ENCODE data around the gene UBXN1.
"Not testable (repeated sequence)": the region's sequence is repeated elsewhere in the genome, so short reads cannot be mapped to it uniquely, and the experiment has no call there.

Gene UBXN1

DNA sequence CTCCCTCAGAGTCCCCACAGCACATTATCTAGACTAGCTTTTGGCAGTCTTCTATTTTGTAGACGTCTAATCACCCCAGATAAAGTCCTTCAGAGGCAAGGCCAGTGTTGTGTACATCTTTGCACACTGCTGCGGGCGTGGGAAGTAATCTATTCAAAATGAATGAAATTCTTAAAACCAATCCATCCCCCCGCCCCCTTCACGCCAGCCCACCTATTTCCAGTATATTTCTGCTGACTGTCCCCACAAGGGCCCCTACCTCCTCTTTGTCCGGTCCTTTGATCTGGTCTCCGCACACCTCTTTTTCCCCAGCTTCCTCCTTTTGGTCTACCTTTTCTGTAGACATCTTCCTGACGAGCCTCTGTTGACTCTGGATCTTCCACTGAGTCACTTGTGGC is 28.0 kb upstream of the UBXN1 start:
- H3K36me3 ChIP-seq (ENCODE audit: control insufficient read depth, low read depth, low read length) = peaks cover 9% of the 10 kb centered on the region
- peak overlapping the region; percentile 28 for H3K27ac ChIP-seq (ENCODE audit: low read length)
- H3K4me3 ChIP-seq (ENCODE audit: low read length) = peak overlapping the region; percentile 87
- H3K4me1 ChIP-seq (ENCODE audit: control insufficient read depth, low read depth, low read length) = peaks cover 26% of the 10 kb centered on the region
- H3K27me3 ChIP-seq (ENCODE audit: control insufficient read depth, insufficient read depth, low read length) = no peaks in the 10 kb centered on the region
- no peaks in the 10 kb centered on the region for H3K9me3 ChIP-seq (ENCODE audit: control insufficient read depth, low read depth, low read length)
- H3K9ac ChIP-seq (ENCODE audit: low read length) = peak overlapping the region; percentile 78

DNA sequence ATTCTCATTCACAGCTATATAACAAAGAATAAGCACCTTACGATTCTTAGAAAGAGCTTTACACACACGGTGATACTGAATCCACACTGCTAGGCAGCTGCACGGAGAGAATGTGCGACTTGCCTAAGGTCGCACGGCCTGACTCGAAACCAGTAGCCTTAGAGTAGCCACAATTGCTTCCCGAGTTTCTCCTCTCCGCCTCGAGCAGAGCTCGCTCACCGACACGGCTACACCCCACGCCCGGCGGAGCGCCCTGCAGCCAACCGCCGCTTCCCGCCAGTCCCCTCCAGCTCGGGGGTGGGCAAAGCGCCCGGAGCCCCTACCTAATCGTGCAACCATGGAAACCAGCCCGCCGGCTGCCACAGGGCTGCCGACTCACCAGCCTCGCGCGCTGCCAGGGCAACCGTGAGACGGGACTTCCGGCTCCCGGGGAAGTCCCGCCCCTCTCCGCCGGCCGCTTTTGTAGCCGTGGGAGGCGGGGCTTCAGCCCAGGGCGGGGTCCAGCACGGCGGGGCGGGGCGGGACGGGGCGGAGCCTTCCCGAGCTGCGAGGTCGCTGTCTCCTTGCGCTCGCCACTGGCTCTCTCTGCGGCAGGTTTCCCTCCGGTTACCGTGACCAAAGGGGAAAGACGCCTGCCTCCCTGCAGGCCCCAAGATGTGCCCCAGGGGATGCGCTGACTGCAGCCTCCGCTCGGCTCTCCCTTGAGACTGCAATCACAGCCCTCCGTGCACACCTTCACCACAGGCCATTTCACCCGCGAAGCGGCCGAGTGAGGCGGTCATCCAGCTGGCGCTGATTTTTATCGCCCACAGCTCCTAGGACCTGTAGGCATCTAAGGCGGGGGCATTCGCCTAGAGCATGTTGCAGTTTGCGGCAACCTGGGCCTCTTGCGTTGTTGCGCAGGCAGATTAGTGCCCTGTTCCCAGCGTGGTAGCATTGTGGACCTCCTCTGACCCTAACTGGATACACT is 27.3 kb upstream of the UBXN1 start:
- H3K36me3 ChIP-seq (ENCODE audit: control insufficient read depth, low read depth, low read length) = peaks cover 6% of the 10 kb centered on the region

DNA sequence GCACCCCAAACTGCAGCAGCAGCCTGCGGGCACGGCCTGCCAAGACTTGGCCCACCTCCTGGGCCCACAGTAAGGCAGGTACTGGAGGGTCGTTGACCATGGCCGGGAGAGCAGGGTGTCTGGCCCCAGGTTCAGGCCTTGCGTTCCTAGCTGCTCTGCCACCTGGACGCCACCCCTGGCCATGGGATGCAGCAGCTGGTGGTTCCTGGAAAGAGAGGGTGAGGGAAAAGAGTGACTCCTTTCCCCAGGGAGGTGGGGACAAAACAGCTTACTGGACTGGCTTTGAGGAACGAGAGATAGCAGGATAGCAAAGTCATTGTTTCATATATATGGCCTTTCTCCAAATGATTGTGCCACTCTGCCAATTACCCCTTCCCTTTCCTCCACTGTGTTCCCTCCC is 26.5 kb upstream of the UBXN1 start:
- H3K27ac ChIP-seq (ENCODE audit: low read length) = peak overlapping the region; percentile 66
- H3K9ac ChIP-seq (ENCODE audit: low read length) = peak overlapping the region; percentile 78
- H3K4me3 ChIP-seq (ENCODE audit: low read length) = peak overlapping the region; percentile 87

More for the DNA sequence above, 27.3 kb upstream of the UBXN1 start:
- Histone ChIP-seq H3K27ac (ENCODE audit: low read length) (peak overlapping the region; percentile 66), H3K9ac (ENCODE audit: low read length) (peak overlapping the region; percentile 78), H3K27me3 (ENCODE audit: control insufficient read depth, insufficient read depth, low read length) (no peaks in the 10 kb centered on the region), H3K4me1 (ENCODE audit: control insufficient read depth, low read depth, low read length) (peaks cover 26% of the 10 kb centered on the region), H3K9me3 (ENCODE audit: control insufficient read depth, low read depth, low read length) (no peaks in the 10 kb centered on the region), H3K4me3 (ENCODE audit: low read length) (peak overlapping the region; percentile 87)

GRCh38 chr11:62703921-62704320 is 25.0 kb upstream of the UBXN1 start:
- not testable (repeated sequence) for H3K4me3 ChIP-seq (ENCODE audit: low read length); H3K27ac ChIP-seq (ENCODE audit: low read length); H3K36me3 ChIP-seq (ENCODE audit: control insufficient read depth, low read depth, low read length); H3K27me3 ChIP-seq (ENCODE audit: control insufficient read depth, insufficient read depth, low read length); H3K9ac ChIP-seq (ENCODE audit: low read length); H3K9me3 ChIP-seq (ENCODE audit: control insufficient read depth, low read depth, low read length)
- peaks cover 17% of the 10 kb centered on the region for H3K4me1 ChIP-seq (ENCODE audit: control insufficient read depth, low read depth, low read length)

More for the DNA sequence above, 26.5 kb upstream of the UBXN1 start:
- no peaks in the 10 kb centered on the region for H3K27me3 ChIP-seq (ENCODE audit: control insufficient read depth, insufficient read depth, low read length)
- peaks cover 23% of the 10 kb centered on the region for H3K4me1 ChIP-seq (ENCODE audit: control insufficient read depth, low read depth, low read length)
- no peaks in the 10 kb centered on the region for H3K9me3 ChIP-seq (ENCODE audit: control insufficient read depth, low read depth, low read length)
- peaks cover 6% of the 10 kb centered on the region for H3K36me3 ChIP-seq (ENCODE audit: control insufficient read depth, low read depth, low read length)

GRCh38 chr11:62702246-62702645 is 23.4 kb upstream of the UBXN1 start:
- H3K27ac ChIP-seq (ENCODE audit: low read length) = no peak overlapping the region
- no peak overlapping the region for H3K4me3 ChIP-seq (ENCODE audit: low read length)
- H3K9ac ChIP-seq (ENCODE audit: low read length) = no peak overlapping the region
- H3K27me3 ChIP-seq (ENCODE audit: control insufficient read depth, insufficient read depth, low read length) = no peaks in the 10 kb centered on the region
- H3K4me1 ChIP-seq (ENCODE audit: control insufficient read depth, low read depth, low read length) = peaks cover 6% of the 10 kb centered on the region
- H3K9me3 ChIP-seq (ENCODE audit: control insufficient read depth, low read depth, low read length) = no peaks in the 10 kb centered on the region
- peaks cover 8% of the 10 kb centered on the region for H3K36me3 ChIP-seq (ENCODE audit: control insufficient read depth, low read depth, low read length)

DNA sequence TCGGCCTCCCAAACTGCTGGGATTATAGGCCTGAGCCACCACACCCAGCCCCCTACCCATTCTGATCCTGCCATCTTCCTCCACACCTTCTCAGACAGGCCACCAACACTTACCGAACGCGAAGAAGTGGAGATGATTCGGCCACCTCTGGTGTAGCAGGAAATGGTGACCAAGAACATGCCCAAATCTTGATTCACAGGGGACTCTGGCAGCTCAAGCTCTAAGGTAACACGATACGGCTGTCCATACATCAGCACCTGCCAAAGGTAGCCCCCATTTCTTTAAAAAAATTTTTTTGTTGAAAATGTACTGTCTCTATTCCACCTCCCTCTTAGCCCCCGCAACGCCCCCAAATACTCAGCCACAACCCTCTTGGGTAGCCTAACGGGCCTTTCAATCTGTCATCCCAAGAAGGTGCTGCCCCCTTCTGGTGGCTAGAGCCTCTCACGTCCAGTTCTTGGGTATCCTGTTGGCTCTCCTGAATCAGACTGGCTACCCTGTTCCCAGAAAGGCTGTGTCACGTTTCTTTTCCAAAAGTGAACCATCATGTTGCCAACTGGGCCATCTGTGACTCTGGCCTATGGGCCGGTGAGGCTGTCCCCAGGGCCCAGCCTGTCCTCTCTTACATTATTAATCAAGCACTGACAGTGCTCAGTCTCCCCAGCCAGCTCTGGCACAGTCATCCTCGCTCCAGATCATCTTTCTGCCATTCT is 15.7 kb upstream of the UBXN1 start:
- Histone ChIP-seq H3K36me3 (ENCODE audit: control insufficient read depth, low read depth, low read length) (peaks cover 28% of the 10 kb centered on the region), H3K9ac (ENCODE audit: low read length) (no peak overlapping the region), H3K27ac (ENCODE audit: low read length) (no peak overlapping the region)

GRCh38 chr11:62693624-62694023 is 14.8 kb upstream of the UBXN1 start:
- peaks cover 28% of the 10 kb centered on the region for H3K36me3 ChIP-seq (ENCODE audit: control insufficient read depth, low read depth, low read length)
- not testable (repeated sequence) for H3K9ac ChIP-seq (ENCODE audit: low read length); H3K9me3 ChIP-seq (ENCODE audit: control insufficient read depth, low read depth, low read length); H3K27me3 ChIP-seq (ENCODE audit: control insufficient read depth, insufficient read depth, low read length); H3K4me3 ChIP-seq (ENCODE audit: low read length); H3K27ac ChIP-seq (ENCODE audit: low read length); H3K4me1 ChIP-seq (ENCODE audit: control insufficient read depth, low read depth, low read length)

More for the DNA sequence above, 15.7 kb upstream of the UBXN1 start:
- no peaks in the 10 kb centered on the region for H3K27me3 ChIP-seq (ENCODE audit: control insufficient read depth, insufficient read depth, low read length)
- no peak overlapping the region for H3K4me3 ChIP-seq (ENCODE audit: low read length)
- H3K4me1 ChIP-seq (ENCODE audit: control insufficient read depth, low read depth, low read length) = no peaks in the 10 kb centered on the region
- no peaks in the 10 kb centered on the region for H3K9me3 ChIP-seq (ENCODE audit: control insufficient read depth, low read depth, low read length)

DNA sequence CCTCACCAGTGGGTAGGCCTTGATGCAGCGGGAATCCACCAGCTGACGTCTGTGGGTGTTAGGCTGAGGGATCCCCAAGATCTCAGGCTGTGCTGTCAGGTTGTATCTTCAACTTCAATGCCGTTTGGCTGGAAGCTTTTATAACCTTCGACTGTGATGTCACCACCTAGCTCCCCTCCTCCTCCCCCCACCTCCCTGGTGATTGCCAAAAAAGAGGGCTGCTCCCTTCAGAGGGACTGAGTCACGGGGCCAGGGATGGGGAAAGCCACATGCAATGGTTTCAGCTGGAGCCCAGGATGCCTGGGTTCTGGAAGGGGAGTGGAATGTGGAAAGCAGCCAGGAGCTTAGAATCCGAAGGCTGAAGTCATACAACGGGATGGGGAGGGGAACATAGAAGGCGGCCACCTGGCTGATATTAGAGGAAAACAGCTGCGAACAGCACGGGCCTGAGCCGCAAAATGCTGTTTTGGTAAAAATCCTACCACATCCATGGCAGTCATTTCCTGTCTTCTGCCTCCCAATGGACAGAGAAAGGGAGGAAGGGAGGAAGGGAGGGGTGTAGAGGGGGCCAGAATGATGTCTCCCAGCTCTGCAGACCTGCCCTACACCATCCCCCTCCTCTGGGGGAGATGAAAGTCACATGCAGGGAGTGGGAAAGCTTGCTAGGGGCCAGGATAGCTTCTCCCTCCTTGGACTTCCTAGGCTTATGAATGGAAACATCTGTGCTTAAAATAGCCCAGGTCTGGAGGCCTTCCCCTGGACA is 10.7 kb upstream of the UBXN1 start, which contains the start of gene LRRN4CL:
LRRN4CL (minus strand) TSS at position 110 of the 763 bp plus-strand sequence. CDS start 1,022 bp downstream, outside the sequence.
- Histone ChIP-seq H3K9me3 (ENCODE audit: control insufficient read depth, low read depth, low read length) (no peaks in the 10 kb centered on the region), H3K36me3 (ENCODE audit: control insufficient read depth, low read depth, low read length) (peaks cover 28% of the 10 kb centered on the region), H3K27me3 (ENCODE audit: control insufficient read depth, insufficient read depth, low read length) (no peaks in the 10 kb centered on the region), H3K4me3 (ENCODE audit: low read length) (no peak within 1 kb of the TSS), H3K27ac (ENCODE audit: low read length) (no peak within 1 kb of the TSS), H3K4me1 (ENCODE audit: control insufficient read depth, low read depth, low read length) (no peaks in the 10 kb centered on the region), H3K9ac (ENCODE audit: low read length) (no peak within 1 kb of the TSS)

DNA sequence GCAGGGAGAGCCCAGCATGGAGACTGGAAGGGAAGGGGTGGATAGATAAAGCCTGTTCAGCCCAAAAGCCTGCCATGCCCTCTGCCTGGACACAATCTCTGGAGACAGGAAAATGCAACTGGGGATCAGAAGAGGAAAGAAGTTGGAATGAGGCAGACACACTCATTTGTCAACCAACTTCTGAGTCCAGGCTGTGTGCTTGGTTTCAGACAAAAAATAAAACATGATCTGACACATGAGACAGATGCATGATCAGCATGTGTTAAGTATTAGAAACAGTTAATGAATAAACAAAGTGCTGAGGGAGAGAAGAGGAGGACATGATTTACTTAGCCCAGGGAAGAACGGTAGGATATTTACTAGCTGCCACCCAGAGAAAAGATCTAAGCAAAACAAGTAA is 9.6 kb upstream of the UBXN1 start:
- no peak overlapping the region for H3K4me3 ChIP-seq (ENCODE audit: low read length)

GRCh38 chr11:62687508-62688396 is 8.9 kb upstream of the UBXN1 start:
- Histone ChIP-seq H3K27ac (ENCODE audit: low read length) (no peak overlapping the region), H3K36me3 (ENCODE audit: control insufficient read depth, low read depth, low read length) (peaks cover 22% of the 10 kb centered on the region), H3K4me3 (ENCODE audit: low read length) (no peak overlapping the region), H3K9ac (ENCODE audit: low read length) (no peak overlapping the region), H3K4me1 (ENCODE audit: control insufficient read depth, low read depth, low read length) (no peaks in the 10 kb centered on the region), H3K9me3 (ENCODE audit: control insufficient read depth, low read depth, low read length) (no peaks in the 10 kb centered on the region), H3K27me3 (ENCODE audit: control insufficient read depth, insufficient read depth, low read length) (no peaks in the 10 kb centered on the region)

More for the DNA sequence above, 9.6 kb upstream of the UBXN1 start:
- no peaks in the 10 kb centered on the region for H3K27me3 ChIP-seq (ENCODE audit: control insufficient read depth, insufficient read depth, low read length)
- peaks cover 28% of the 10 kb centered on the region for H3K36me3 ChIP-seq (ENCODE audit: control insufficient read depth, low read depth, low read length)
- H3K9ac ChIP-seq (ENCODE audit: low read length) = no peak overlapping the region
- no peak overlapping the region for H3K27ac ChIP-seq (ENCODE audit: low read length)
- no peaks in the 10 kb centered on the region for H3K4me1 ChIP-seq (ENCODE audit: control insufficient read depth, low read depth, low read length)
- no peaks in the 10 kb centered on the region for H3K9me3 ChIP-seq (ENCODE audit: control insufficient read depth, low read depth, low read length)
